GM23248 (cell line): Measurements from ENCODE around the gene FNDC3B. TPM values are rescaled to one million over a fixed set of nuclear protein-coding genes. Genes with fewer than 3 reads are reported as not detected.

Experiments used
- DNase-seq: peaks from one replicate; pipeline ENCODE4 v3.0.0-alpha.2; 2015
- H2AFZ ChIP-seq: fragments of 200-600 bp; sonication (generic); 2 replicates; pipeline ENCODE4 v1.6.1; 2016; ENCODE audit warnings: antibody characterized with exemption
- H3F3A ChIP-seq: fragments of 200-600 bp; sonication (generic); 2 replicates; pipeline ENCODE4 v1.6.1; 2016; ENCODE audit warnings: mild to moderate bottlenecking, antibody characterized with exemption, mixed run types; ENCODE audit not compliant: insufficient read depth
- H3K27ac ChIP-seq: fragments of 200-600 bp; sonication (generic); 2 replicates; pipeline ENCODE4 v1.5.1; 2016; ENCODE audit warnings: mild to moderate bottlenecking
- H3K27me3 ChIP-seq: fragments of 200-600 bp; sonication (generic); replicated peaks from 2 replicates; pipeline ENCODE4 v1.6.1; 2016; ENCODE audit warnings: mild to moderate bottlenecking; ENCODE audit not compliant: insufficient read depth
- H3K36me3 ChIP-seq: fragments of 200-600 bp; sonication (generic); 2 replicates; pipeline ENCODE4 v1.6.1; 2016; ENCODE audit warnings: low read depth, mild to moderate bottlenecking
- H3K4me1 ChIP-seq: fragments of 200-600 bp; sonication (generic); 2 replicates; pipeline ENCODE4 v1.6.1; 2016; ENCODE audit warnings: mild to moderate bottlenecking; ENCODE audit not compliant: insufficient read depth
- H3K4me2 ChIP-seq: fragments of 200-600 bp; sonication (generic); one replicate; pipeline ENCODE4 v1.6.1; 2016; ENCODE audit warnings: mild to moderate bottlenecking; ENCODE audit not compliant: unreplicated experiment
- H3K4me3 ChIP-seq: fragments of 200-600 bp; sonication (generic); 2 replicates; pipeline ENCODE4 v1.5.1; 2016; ENCODE audit warnings: mild to moderate bottlenecking
- H3K79me2 ChIP-seq: fragments of 200-600 bp; sonication (generic); 2 replicates; pipeline ENCODE4 v1.6.1; 2016; ENCODE audit warnings: mild to moderate bottlenecking; ENCODE audit not compliant: insufficient read depth
- H3K9ac ChIP-seq: fragments of 200-600 bp; sonication (generic); 2 replicates; pipeline ENCODE4 v1.6.1; 2016; ENCODE audit warnings: mild to moderate bottlenecking
- H3K9me2 ChIP-seq: fragments of 200-600 bp; sonication (generic); 2 replicates; pipeline ENCODE4 v1.6.1; 2016; ENCODE audit warnings: mixed run types, mild to moderate bottlenecking, moderate library complexity; ENCODE audit not compliant: insufficient read depth
- H3K9me3 ChIP-seq: fragments of 200-600 bp; sonication (generic); one replicate; pipeline ENCODE4 v1.6.1; 2017; ENCODE audit warnings: low read depth
- H4K20me1 ChIP-seq: fragments of 200-600 bp; sonication (generic); 2 replicates; pipeline ENCODE4 v1.6.0; 2016; ENCODE audit not compliant: insufficient read depth
- EZH2 ChIP-seq: fragments of 200-600 bp; sonication (generic); IDR thresholded peaks from 2 replicates; pipeline ENCODE4 v1.6.1; 2018; ENCODE audit warnings: antibody characterized with exemption, mild to moderate bottlenecking; ENCODE audit not compliant: insufficient read depth, poor library complexity, severe bottlenecking
- EZH2phosphoT487 ChIP-seq: fragments of 200-600 bp; sonication (generic); IDR thresholded peaks from 2 replicates; pipeline ENCODE4 v1.6.1; 2018; ENCODE audit warnings: antibody characterized with exemption, moderate library complexity, mild to moderate bottlenecking, low read depth; ENCODE audit not compliant: insufficient read depth
- WGBS, 2 experiments: methylation state at CpG; one replicate each; pipeline ENCODE4 v1.1.6; 2015 to 2017; ENCODE audit warnings: low lambda C conversion rate in 2 of 2, low coverage in 1 of 2; ENCODE audit errors: missing lambda C conversion rate in 2 of 2; 5-methylcytosine and 5-hydroxymethylcytosine counted together
- in situ Hi-C: fragments of 300-500 bp; cut with MboI; formaldehyde crosslinking; loops from 2 replicates; pipeline ENCODE4 v1.15.0; 2020
- polyA plus RNA-seq: library from polyadenylated mRNA; unstranded; fragments of >200 nt; fragmentation: Nextera tagmentation; extraction: Ambion mirVana; gene quantifications from 2 replicates; pipeline ENCODE4 v1.2.1, GENCODE V29; 2016
- total RNA-seq: library from RNA; depleted of rRNA; stranded (reverse); fragments of >200 nt; shearing (Covaris generic); gene quantifications from 2 replicates; pipeline ENCODE4 v1.2.3, GENCODE V29; 2014

Gene FNDC3B
- total and polyA plus RNA-seq, 2 experiments from 2014 or later, result 85.5 to 123 TPM

- peaks cover 46% of the 10 kb centered on the region for H3F3A ChIP-seq
- H2AFZ ChIP-seq, result no peak overlapping the region
- H3K4me3 ChIP-seq, result no peak overlapping the region
- in situ Hi-C loops, result no loop called here
- H3K36me3 ChIP-seq, result peaks cover 12% of the 10 kb centered on the region; the same call in 1 of the 2 replicates
- TF ChIP-seq EZH2phosphoT487 (no peak), EZH2 (no peak)
- no peaks in the 10 kb centered on the region for H3K9me2 ChIP-seq
- H3K79me2 ChIP-seq, result peaks cover 99% of the 10 kb centered on the region
- no peak overlapping the region for H3K27ac ChIP-seq
- H4K20me1 ChIP-seq, result peaks cover 11% of the 10 kb centered on the region; the same call in 1 of the 2 replicates
- H3K4me2 ChIP-seq, result no peak overlapping the region
- no peak overlapping the region for H3K9ac ChIP-seq
- peaks cover 31% of the 10 kb centered on the region for H3K4me1 ChIP-seq
- H3K27me3 ChIP-seq, result no peaks in the 10 kb centered on the region
- H3K9me3 ChIP-seq, result no peaks in the 10 kb centered on the region
- no peak for DNase-seq
- 95 to 98% methylated on average over 4 of the region's 4 CpGs for WGBS, 2 experiments
Observed at GRCh38 chr3:172077197-172077757, 37.9 kb downstream of the FNDC3B start.

GRCh38 chr3:172078244-172078643, 38.9 kb downstream of the FNDC3B start:
- H3K4me2 ChIP-seq, result no peak overlapping the region
- DNase-seq, result no peak
- peaks cover 40% of the 10 kb centered on the region for H3K4me1 ChIP-seq
- no peak for TF ChIP-seq EZH2
- no peak for TF ChIP-seq EZH2phosphoT487
- peaks cover 96% of the 10 kb centered on the region for H3K79me2 ChIP-seq
- no peaks in the 10 kb centered on the region for H3K9me2 ChIP-seq
- in situ Hi-C loops, result no loop called here
- peaks cover 51% of the 10 kb centered on the region for H3F3A ChIP-seq
- H3K27me3 ChIP-seq, result no peaks in the 10 kb centered on the region
- H3K9me3 ChIP-seq, result no peaks in the 10 kb centered on the region
- peaks cover 12% of the 10 kb centered on the region; the same call in 1 of the 2 replicates for H3K36me3 ChIP-seq
- H2AFZ ChIP-seq, result no peak overlapping the region
- 84 to 88% methylated on average over 4 of the region's 4 CpGs for WGBS, 2 experiments
- H4K20me1 ChIP-seq, result 0 out of 2 replicates have a peak, but pooled peaks cover 11% of the 10 kb centered on the region
- no peak overlapping the region for H3K4me3 ChIP-seq
- H3K9ac ChIP-seq, result no peak overlapping the region
- H3K27ac ChIP-seq, result no peak overlapping the region

DNA sequence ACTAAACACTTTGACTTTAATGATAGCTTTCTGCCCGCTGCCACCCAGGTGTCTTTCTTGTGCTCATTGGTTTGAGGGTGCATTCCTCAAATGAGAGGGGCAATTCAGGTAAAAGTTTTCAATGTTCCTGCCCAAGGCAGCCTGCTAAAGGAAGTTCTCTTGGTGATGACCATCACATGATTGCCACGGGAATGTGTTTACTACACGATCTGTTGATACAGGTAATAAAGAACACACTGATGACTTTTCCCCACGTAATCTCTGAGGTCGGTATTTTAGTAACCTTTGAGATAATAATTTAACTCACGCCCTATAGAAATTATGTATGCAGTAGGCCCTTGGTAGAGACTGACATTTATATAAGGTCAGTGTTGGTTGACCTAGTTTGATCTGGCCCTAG, 39.3 kb downstream of the FNDC3B start:
- no peak overlapping the region for H3K4me3 ChIP-seq
- 0 out of 2 replicates have a peak, but pooled peaks cover 10% of the 10 kb centered on the region for H3K36me3 ChIP-seq
- H3K4me1 ChIP-seq, result peaks cover 45% of the 10 kb centered on the region
- H3K79me2 ChIP-seq, result peaks cover 96% of the 10 kb centered on the region
- H3K9me3 ChIP-seq, result no peaks in the 10 kb centered on the region
- TF ChIP-seq EZH2phosphoT487 (no peak), EZH2 (no peak)
- no peak overlapping the region for H3K27ac ChIP-seq
- peaks cover 54% of the 10 kb centered on the region for H3F3A ChIP-seq
- 98% methylated on average over 6 of the region's 6 CpGs for WGBS, 2 experiments
- no peaks in the 10 kb centered on the region for H3K27me3 ChIP-seq
- in situ Hi-C loops, result no loop called here
- no peak overlapping the region for H3K9ac ChIP-seq
- H4K20me1 ChIP-seq, result 0 out of 2 replicates have a peak, but pooled peaks cover 11% of the 10 kb centered on the region
- DNase-seq, result no peak
- no peak overlapping the region for H2AFZ ChIP-seq
- no peaks in the 10 kb centered on the region for H3K9me2 ChIP-seq
- H3K4me2 ChIP-seq, result no peak overlapping the region

- peaks cover 43% of the 10 kb centered on the region for H3K4me1 ChIP-seq
- WGBS, 2 experiments, result 86 to 87% methylated on average over 3 of the region's 3 CpGs
- H3K36me3 ChIP-seq, result 0 out of 2 replicates have a peak, but pooled peaks cover 10% of the 10 kb centered on the region
- no peak overlapping the region for H3K4me3 ChIP-seq
- no peaks in the 10 kb centered on the region for H3K9me3 ChIP-seq
- 0 out of 2 replicates have a peak, but pooled peaks cover 9% of the 10 kb centered on the region for H4K20me1 ChIP-seq
- H3K27ac ChIP-seq, result no peak overlapping the region
- no peaks in the 10 kb centered on the region for H3K27me3 ChIP-seq
- no peak for TF ChIP-seq EZH2
- no peak overlapping the region for H3K4me2 ChIP-seq
- H2AFZ ChIP-seq, result no peak overlapping the region
- no peak for DNase-seq
- H3K9me2 ChIP-seq, result no peaks in the 10 kb centered on the region
- H3K9ac ChIP-seq, result no peak overlapping the region
- H3F3A ChIP-seq, result peaks cover 60% of the 10 kb centered on the region
- in situ Hi-C loops, result no loop called here
- peaks cover 96% of the 10 kb centered on the region for H3K79me2 ChIP-seq
Observed at GRCh38 chr3:172079326-172079976, 40.1 kb downstream of the FNDC3B start.
